K562 (cell line): ENCODE measurements around the gene MAB21L3. TPM values are rescaled to one million over a fixed set of nuclear protein-coding genes. Genes with fewer than 3 reads are reported as not detected.

Experiments
- GTF2E2 ChIP-seq: fragments of 200-800 bp; sonication (Bioruptor generic); IDR thresholded peaks from 2 replicates; pipeline ENCODE4 v1.6.1; 2016; ENCODE audit warnings: missing genetic modification characterization, missing compliant biosample characterization
- MED1 ChIP-seq: sonication (generic); formaldehyde crosslinking; IDR thresholded peaks from 2 replicates; pipeline ENCODE4 v1.8.1; 2023; ENCODE audit warnings: missing genetic modification reagents, borderline replicate concordance
- RREB1 ChIP-seq: fragments of 250-450 bp; sonication (Bioruptor Pico); IDR thresholded peaks from 2 replicates; pipeline ENCODE4 v1.4.0; 2020
- TARDBP ChIP-seq: fragments of 450-650 bp; IDR thresholded peaks from 2 replicates; pipeline ENCODE4 v1.6.1; 2016
- TEAD1 ChIP-seq, 2 experiments: fragments of 450-650 bp in 1 of 2; sonication (generic) in 1 of 2; formaldehyde crosslinking; IDR thresholded peaks; 2 replicates each; pipeline versions ENCODE4 v1.4.0 to v1.8.0; 2020 to 2022; ENCODE audit warnings: mild to moderate bottlenecking in 2 of 2, missing genetic modification reagents in 1 of 2
- ZBTB7A ChIP-seq: IDR thresholded peaks from 2 replicates; pipeline ENCODE4 v1.6.1; 2011; ENCODE audit warnings: low read depth, mild to moderate bottlenecking, low read length, moderate library complexity, borderline replicate concordance; ENCODE audit not compliant: control insufficient read depth
- ZNF277 ChIP-seq: fragments of 250-450 bp; sonication (Bioruptor Pico); IDR thresholded peaks from 2 replicates; pipeline ENCODE4 v1.8.0; 2022; ENCODE audit warnings: inconsistent platforms, mild to moderate bottlenecking, moderate library complexity, borderline replicate concordance
- ZNF589 ChIP-seq: fragments of 200-800 bp; sonication (Bioruptor generic); IDR thresholded peaks from 2 replicates; pipeline ENCODE4 v1.6.1; 2016; ENCODE audit warnings: low read depth, missing genetic modification characterization, missing compliant biosample characterization
- polyA plus RNA-seq, 8 experiments: library from polyadenylated mRNA; depleted of rRNA in 4 of 8; stranded (reverse) in 5 of 8; unstranded in 3 of 8; fragments of >200 nt; fragmentation: Nextera tagmentation in 2 of 8; fragmentation: Illumina TruSeq in 1 of 8; extraction: Ambion mirVana in 2 of 8; extraction: Trizol in 1 of 8; gene quantifications; 2 replicates each; pipeline versions ENCODE4 v1.2.1 to v1.2.3, GENCODE V29; 2011 to 2014; ENCODE audit warnings: inconsistent platforms in 1 of 8, missing spikeins in 1 of 8
- total RNA-seq, 7 experiments: library from RNA; depleted of rRNA in 6 of 7; stranded (reverse); fragments of >200 nt in 6 of 7; fragmentation: Illumina TruSeq in 2 of 7; extraction: Trizol in 2 of 7; gene quantifications; 2 replicates each; pipeline versions ENCODE4 v1.2.1 to v1.2.3, GENCODE V29; 2011 to 2021; ENCODE audit warnings: low replicate concordance in 1 of 7

Gene MAB21L3
- total and polyA plus RNA-seq, 9 of the 15 experiments (the other 6 are each of a cell fraction or from before 2014, with no cell fraction given), result not detected

GRCh38 chr1:116179419-116179818 is 68.2 kb downstream of the MAB21L3 start (continued):
- TF ChIP-seq RREB1 (CRISPR knock-in tag) (no peak), TARDBP (no peak), ZBTB7A (no peak), MED1 (no peak), ZNF589 (CRISPR knock-in tag) (no peak), ZNF277 (CRISPR knock-in tag) (no peak), GTF2E2 (tag) (no peak), TEAD1 (CRISPR knock-in tag; IDR thresholded peaks at IDR 0.05) (no peak)
